A673 (cell line): ENCODE data around the gene CRTAP.

Experiments
- EZH2 ChIP-seq: fragments of 200-600 bp; sonication (generic); IDR thresholded peaks from 2 replicates; pipeline ENCODE4 v1.6.1; 2017; ENCODE audit warnings: borderline replicate concordance, low read depth, mild to moderate bottlenecking, mixed read lengths, antibody characterized with exemption, low read length; ENCODE audit not compliant: poor library complexity, severe bottlenecking
- TF ChIP-seq, protein P1 (sequence below): fragments of 300-800, 200-600 bp; sonication (generic); conservative IDR thresholded peaks from 2 replicates; pipeline ENCODE4 v1.5.1; 2017; ENCODE audit warnings: low read depth, mild to moderate bottlenecking, antibody characterized with exemption, low read length, moderate library complexity, mixed read lengths

DNA sequence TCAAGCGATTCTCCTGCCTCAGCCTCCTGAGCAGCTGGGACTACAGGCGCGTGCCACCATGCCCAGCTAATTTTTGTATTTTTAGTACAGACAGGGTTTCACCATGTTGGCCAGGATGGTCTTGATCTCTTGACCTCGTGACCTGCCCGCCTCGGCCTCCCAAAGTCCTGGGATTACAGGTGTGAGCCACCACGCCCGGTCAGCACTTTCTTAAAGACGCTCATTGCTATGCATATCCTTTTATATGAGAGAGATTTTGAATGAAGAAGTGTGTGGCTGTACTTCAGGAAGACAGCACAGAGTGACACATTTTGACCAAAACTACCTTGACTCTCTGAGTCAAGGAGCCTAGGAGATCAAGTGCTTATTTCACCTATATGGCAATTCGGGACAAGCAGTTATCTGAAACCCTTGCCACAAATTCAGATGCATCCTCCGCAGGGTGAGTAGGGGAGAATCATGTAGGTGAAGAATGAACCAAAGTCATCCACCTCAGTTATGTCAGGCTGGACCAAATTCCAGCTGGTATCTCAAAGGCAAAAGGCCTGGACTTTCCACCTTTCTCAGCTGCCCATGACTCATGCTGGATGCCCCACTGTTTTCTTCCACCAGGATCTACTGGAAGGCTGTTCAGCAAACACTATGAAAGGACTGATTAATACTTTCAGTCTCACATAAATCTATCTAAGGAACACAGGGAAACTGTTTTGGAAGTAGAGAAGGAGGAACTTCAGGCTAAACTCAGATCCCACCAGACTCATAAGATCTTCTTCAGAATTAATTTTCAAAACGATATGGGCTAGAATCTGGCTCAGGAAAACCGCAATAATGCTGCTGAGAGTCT, 72.9 kb downstream of the CRTAP start:
- TF ChIP-seq, protein P1, sequence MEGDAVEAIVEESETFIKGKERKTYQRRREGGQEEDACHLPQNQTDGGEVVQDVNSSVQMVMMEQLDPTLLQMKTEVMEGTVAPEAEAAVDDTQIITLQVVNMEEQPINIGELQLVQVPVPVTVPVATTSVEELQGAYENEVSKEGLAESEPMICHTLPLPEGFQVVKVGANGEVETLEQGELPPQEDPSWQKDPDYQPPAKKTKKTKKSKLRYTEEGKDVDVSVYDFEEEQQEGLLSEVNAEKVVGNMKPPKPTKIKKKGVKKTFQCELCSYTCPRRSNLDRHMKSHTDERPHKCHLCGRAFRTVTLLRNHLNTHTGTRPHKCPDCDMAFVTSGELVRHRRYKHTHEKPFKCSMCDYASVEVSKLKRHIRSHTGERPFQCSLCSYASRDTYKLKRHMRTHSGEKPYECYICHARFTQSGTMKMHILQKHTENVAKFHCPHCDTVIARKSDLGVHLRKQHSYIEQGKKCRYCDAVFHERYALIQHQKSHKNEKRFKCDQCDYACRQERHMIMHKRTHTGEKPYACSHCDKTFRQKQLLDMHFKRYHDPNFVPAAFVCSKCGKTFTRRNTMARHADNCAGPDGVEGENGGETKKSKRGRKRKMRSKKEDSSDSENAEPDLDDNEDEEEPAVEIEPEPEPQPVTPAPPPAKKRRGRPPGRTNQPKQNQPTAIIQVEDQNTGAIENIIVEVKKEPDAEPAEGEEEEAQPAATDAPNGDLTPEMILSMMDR = no peak
- TF ChIP-seq EZH2 = no peak
